Measurements from ENCODE around the gene HNF4A.
"Not testable (repeated sequence)": the region's sequence is repeated elsewhere in the genome, so short reads cannot be mapped to it uniquely, and the experiment has no call there.

Gene HNF4A

DNA sequence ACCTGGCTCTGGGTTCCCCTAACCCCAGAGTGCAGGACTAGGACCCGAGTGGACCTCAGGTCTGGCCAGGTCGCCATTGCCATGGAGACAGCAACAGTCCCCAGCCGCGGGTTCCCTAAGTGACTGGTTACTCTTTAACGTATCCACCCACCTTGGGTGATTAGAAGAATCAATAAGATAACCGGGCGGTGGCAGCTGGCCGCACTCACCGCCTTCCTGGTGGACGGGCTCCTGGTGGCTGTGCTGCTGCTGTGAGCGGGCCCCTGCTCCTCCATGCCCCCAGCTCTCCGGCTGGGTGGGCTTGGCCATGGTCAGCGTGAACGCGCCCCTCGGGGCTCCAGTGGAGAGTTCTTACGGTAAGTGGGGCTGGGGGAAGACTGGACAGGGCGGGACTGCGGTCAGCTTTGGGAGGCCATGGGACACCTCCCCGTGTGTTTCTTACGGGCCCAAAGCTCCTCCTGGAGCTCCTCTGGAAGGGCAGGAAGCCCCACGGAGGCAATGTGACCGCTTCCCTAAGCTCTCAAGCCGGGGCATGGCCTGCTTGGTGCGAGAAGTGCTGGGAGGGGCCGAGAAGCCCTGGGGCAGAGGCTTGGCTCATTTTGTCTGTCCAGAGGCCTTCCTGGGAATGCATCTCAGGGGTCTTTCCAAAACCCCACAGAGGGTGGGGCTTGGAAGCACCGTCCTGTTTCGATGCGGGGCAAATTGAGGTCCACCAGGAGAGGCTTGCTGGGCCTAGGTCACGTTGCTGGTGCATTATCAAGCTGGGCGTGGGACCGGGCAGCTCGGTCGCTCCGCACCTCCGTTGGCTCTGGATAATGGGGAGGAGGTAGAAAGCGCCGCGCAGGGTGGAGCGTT lies at the start of gene HNF4A:
HNF4A (plus strand) TSS at position 202 of the 855 bp plus-strand sequence; CDS start at position 308, 106 bp downstream.
- no peak for DNase-seq

DNA sequence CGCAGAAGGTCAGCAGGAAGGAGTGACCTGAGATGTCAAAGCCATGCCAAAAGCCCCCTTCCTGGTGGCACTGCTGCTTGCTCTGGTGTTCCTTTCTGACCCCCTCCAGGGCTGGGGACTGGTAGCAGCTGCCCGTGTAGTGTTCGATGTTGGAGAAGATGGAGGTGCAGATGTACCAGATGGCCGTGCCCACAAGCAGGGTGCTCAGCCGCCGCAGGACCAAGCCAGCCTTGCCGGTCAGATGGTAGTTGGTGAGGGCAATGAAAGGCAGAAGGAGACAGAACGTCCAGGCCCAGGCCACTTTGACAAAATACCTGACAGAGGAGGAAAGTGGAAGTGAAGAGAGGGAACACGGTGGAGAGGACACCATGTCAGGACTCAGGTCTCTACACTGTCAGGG lies 48.6 kb upstream of the HNF4A start:
- DNase-seq: no peak

DNA sequence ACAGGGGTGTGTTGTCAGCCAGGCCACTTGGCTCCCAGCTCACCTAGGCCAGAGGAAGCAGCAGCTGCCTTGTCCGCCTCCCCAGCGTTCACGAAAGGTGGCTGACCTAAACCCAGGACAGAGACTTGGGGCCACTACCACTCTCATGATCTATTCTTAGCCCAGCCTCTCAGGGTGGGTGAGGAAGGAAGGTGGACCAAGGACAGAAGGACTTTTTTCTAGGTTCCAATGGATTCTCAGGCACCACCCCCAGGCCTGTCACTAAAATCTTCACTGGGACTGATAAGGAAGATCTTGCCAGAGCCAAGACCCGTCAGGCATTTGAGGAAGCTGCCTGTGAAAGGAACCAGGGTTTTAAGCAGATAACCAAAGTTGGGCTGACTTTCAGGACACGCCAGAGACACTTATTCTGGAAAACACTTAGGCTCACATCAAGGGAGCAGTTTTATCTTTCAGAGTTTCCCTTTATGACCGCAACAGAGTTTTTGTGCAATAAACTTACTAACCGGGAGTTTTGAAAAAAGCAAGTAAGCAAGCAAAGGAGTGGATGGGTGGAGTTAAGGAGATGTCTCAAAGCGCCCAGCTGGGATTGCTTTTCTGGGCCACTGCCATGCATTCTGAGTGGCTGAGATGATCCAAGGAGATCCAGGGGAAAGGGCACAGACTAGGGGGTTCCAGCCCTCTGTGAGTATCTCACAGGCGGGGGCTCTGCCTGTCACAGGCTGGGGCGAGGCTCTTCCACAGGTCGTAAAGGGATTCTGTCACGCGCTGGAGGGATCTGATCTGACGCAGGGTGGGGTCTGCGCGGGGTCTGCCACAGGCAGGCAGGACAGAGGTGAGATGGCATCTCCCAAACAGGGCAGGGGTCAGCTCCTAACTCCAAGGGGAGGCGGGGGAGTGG lies 45.5 kb upstream of the HNF4A start:
- DNase-seq: no peak

DNA sequence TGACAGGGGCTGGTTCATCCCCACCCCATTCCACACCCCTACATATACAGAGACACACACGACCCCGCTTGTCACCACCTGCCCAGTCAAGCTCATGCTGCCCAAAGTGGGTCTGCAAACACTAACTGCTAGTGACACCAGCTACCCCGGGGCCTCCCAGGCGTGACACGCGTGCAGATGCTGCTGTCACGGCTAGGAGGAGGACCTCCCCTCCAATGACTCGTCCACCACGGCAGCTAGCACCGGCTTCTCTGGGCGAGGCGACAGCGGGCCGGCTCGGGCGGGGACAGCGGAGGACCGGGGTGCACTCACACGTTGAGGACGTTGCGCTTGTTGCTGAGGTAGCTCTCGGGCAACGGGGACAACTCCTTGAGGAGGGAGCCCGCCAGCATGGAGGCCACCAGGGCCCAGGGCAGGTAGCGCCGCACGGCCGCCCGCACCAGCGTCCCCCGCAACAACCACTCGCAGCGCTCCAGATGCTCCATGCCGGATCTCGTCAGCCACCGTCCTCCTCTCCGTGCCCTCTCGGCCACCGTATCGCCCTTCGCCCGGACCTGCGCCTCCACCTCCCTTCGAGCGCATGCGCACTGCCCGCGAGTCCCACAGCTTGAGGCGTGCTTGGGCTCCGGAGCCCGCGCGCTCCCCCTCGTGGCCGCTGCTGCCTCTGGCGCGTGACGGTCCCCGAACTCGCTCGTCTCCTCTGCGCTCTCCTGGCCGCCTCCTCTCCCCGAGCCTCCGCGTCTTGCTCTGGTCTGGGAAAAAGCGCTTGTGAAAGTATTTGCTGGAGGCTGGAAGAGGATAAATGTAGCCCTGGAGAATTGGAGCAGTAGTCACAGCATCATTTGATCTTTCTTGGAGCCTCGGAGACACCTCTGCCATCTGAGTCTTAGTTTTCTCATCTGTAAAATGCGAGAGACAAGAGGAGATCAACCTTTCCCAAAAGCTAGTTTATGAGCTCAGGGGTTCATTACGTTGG lies 44.5 kb upstream of the HNF4A start, which contains the start of gene FITM2:
FITM2 (minus strand) TSS at position 539 of the 976 bp plus-strand sequence; CDS start at position 485, 54 bp downstream.
- DNase-seq: peak; percentile 97 to 98 (median 98)

DNA sequence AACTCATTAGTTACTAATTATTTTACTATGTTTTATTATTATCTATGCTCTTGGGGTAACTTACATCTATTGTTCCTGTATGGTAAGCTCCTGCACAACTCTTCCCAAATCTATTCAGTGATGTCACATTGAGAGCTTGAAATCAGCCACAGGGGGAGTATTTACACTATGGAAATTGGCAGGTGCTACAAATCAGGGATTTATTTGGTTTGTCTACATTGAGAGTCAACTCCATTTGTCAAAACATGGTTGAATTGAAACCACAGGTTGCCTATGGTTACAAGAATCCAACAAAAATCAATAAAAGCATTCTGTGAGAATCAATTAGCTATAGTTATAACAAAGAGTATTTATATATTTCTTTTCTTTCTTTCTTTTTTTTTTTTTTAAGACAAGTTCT lies 40.6 kb upstream of the HNF4A start:
- DNase-seq: no peak

DNA sequence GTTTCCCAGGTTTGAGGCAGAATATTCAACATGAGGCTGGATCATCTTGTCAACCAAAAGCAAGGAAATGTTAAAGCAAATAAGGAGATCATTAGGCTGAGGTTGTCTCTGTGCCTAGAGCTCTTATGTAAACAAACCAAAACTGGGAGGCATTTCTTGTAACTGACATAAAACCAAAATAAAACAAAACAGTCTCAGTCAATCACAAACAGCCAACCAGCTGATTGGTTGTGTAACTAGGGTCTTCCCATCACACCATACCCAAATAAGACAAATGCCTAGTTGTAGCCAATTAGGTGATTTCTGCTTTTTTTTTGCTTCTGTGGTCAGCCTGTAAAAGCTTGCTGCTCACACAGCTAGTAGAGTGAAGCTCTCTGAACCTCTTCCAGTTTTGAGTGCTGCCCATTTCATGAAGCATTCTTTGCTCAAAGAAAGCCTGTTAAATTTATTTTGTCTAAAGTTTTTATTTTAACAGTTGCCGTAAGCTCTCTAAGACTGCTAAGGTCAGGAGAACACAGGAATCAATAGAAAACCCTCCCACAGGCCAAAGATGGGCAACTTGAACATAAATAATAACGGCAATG lies 35.6 kb upstream of the HNF4A start:
- DNase-seq: no peak

DNA sequence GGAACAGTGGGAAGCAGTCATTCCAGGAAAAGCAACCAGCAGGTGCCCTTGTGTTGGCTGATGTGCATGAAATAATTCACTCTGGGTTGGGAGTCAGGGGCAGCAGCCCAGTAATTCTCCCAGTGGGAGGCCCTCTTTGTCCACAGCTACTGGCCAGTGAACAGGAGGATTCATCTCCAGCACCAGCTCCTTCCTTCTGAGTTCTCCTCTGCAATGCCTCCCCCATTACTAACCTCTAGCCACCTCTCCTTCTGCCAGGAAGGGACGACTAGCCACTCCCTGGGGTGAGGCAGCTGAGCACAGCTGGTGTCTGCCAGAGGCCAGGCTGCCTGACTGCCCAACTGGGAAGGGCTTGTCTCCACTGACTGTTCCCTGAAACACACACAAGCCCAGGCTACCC lies 31.2 kb upstream of the HNF4A start:
- no peak for DNase-seq

DNA sequence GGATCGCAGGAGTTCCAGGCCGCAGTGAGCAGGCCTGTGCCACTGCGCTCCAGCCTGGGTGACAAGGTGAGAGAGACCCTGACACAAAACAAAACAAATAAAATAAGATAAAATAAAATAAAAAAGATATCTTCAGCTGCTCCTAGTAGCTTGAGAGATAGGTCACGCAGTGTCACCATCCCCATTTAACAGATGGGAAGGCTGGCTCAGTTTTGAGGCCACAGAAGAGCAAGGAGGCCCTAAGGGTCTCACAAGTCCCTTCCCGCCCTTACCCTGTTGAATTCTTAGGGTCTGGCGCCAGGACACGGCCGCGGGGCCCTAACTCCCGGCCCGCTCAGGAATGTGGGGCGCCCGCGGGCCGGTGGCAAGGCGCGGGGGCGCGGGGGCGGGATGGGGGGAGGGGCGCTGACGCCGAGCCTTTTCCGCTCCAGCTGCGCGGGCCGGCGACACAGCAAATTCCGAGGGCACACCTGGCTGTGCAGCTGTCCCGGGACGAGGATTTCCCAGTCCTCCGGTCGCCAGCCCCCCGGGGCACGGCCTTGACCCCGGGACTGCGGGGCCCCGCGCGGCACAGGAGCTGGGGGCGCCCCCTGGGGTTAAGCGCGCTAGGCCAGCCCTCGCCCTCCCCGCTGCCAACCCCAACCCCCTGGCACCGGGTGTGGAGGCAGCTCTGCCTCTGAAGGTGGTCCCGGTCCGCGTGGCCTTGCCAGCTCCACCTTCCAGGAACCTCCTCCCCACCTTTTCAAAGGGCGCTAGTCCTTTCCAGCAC lies 28.9 kb upstream of the HNF4A start:
- DNase-seq: no peak

DNA sequence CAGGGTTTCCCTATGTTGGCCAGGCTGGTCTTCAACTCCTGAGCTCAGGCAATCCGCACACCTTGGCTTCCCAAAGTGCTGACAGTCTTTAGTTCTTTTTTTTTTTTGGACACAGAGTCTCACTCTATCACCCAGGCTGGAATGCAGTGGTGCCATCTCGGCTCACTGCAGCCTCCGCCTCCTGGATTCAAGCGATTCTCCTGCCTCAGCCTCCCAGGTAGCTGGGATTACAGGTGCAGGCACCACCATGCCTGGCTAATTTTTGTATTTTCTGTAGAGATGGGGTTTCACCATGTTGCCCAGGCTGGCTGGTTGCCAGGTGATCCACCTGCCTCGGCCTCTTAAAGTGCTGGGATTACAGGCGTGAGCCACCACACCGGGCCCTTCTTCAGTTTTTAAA lies 27.8 kb upstream of the HNF4A start:
- not testable (repeated sequence) for DNase-seq

DNA sequence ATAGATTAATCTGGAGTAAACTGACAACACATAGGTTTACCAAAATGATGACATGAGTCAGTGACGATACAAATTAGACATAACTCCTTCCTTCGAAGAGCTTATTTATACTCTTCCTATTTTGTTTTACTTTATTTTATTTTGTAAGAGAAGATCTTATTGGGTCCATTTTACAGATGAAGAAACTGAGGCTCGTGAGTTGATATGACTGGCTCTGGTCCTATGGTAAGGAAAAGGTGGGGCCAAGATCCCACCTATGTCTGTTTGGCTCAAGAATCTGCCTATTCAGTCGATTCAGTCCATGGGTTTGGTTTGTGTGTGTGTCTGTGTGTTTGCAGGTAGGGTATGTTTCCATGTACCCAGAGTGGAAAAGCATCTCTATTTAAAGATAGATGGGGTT lies 27.1 kb upstream of the HNF4A start:
- no peak for DNase-seq

DNA sequence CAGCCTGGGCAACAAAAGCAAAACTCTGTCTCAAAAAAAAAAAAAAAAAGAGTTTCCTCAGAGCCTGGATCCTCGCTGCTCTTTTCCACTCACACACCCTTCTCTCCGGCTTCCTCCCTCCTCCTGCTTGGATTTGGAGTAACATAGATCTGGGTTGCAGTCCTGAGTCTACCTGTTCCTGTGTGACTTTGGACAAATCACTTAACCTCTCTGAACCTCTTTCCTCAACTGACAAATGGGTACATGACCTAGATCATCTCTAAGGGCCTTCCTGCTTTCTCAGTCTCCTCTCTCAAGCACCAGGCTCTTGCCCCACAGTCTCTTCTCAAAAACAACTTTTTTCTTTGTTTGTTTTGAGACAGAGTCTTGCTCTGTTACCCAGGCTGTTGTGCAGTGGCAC lies 24.3 kb upstream of the HNF4A start:
- DNase-seq: no peak

DNA sequence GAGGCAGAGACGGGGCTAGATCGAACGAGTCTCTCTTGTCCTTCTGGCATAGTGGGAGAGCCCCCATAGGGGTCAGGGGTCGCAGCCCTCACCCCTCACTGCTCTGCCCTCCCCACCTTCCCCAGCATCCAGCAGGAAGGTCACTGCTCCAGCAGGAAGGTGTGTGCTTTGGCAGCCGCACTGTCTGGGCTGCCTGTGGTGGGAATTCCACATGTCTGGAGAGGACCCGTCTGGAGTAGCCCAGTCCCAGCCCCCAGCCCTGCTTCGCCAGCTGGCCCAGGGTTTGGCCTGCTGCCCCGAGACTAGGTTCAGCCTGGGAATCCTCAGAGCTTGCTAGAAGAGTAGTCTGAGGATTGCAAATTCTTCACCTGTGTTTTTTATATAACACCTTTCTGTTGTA lies 21.2 kb upstream of the HNF4A start:
- DNase-seq: no peak

DNA sequence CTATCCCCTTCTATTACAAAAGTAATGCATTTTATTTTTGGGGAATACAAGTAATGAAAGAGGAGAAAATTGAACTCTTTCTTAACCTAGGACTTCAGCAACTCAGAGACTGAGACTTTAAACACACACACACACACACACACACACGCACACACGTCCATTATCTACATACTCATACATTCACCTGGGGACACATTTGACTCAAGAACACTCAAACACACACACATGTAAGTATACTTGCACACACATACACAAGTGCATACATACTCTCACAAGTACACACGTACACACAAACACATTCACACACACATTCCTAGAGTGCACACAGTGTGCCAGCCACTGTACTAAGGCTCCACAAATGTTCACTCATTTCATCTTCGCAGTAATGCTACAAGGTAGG lies 20.8 kb upstream of the HNF4A start:
- no peak for DNase-seq

DNA sequence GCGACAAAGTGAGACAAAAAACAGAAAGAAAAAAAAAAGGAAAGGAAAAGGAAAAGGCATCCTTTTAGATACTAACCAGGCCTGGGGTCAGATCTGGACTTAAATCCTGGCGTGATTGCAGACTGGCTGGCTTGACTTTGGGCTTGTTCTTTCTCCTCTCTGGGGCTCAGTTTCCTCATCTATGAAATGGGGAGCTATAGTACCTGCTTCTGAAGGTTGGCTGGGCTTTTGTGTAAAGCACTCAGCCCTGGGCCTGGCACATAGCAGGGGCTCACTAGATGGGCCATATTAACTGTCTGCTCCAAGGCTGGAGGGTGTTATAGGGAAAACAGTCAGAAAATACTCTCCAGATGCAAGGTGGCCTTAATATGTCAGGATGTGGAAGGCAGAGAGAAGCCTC lies 19.8 kb upstream of the HNF4A start:
- DNase-seq: no peak

DNA sequence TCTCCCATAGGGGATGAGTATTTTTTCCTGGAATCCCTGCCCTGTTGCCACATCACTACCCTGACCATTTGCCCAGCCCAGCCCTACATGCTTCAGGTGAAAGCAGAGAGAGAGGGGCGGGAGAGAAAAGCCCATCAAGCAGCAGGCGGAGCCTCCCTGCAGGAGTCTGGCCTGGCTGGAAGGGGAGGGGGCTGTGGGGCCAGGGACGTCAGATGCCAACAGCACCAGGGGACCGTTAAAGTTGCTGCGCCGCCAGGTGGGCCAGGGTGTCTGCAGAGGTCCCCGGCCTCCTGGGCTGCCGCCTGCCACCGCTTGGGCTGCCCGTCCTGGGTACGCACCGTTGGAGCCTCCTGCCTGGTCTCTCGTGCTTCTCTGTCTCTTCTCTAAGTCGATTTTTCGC lies 19.4 kb upstream of the HNF4A start:
- no peak for DNase-seq

DNA sequence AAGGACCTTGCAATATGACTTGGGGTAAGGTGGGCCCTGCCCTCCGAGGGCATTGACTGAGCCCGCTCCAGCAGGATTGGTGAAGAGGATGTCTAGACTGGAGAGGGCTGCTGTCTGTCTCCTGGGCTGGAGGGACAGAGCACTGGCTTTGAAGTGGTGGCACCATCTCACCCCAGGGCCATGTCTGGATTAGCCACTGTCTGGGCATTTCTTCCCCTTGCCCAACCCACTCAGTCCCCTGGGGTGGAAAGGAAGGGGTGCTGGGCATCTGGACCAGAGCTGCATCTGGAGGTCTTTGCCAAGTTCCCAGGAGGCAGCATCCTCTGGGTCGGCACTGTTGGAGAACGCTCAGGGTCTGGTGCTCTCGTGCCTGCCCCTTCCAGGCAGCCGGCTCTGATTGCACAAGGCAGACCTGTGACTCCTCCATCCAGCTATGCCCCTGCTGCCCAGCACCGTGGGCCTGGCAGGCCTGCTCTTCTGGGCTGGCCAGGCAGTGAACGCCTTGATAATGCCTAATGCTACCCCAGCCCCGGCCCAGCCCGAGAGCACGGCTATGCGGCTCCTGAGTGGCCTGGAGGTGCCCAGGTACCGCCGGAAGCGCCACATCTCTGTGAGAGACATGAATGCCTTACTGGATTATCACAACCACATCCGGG lies 18.6 kb upstream of the HNF4A start, which contains the start of gene R3HDML:
R3HDML (plus strand) TSS at position 319 of the 656 bp plus-strand sequence; CDS start at position 434, 115 bp downstream.
- no peak for DNase-seq

DNA sequence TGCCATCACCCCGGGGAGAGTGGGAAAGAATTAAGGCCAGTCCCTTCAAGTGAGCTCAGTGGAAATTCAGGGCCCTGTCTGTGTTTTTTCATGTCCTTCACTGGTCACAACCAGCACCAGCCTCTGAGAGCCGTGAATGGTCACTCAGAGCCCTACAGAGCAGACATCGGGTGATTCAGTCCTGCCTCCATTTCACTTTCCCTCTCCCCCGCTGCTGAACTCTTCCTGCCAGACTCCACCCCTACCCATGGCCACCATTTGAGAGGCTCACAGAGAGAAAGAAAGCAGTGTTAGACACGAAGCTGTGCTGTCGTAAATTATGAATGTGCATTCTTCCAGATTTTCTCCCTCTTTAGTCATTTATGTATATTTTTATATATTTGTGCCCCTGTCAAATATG lies 13.3 kb upstream of the HNF4A start:
- no peak for DNase-seq

DNA sequence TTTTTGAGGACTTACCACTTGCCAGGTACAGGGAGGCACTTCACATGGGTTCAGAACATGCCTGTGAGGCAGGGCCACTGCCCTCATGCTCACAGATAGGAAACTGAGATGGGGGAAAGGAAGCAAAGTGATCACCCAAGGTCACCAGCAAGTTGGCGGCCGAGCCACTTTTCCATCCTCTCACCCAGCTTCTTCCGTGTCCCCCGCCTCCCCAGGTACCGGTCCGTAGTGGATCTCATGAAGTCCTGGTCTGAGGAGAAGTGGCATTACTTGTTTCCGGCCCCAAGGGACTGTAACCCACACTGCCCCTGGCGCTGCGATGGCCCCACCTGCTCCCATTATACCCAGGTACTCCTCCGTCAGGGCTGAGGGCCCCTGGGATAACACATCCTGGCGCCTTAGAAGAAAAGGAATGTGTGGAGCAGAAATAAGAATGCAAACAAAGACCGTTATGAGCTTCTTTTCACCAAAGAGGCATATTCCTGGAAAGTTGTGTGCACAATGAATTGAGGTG lies 12.3 kb upstream of the HNF4A start:
- no peak for DNase-seq

DNA sequence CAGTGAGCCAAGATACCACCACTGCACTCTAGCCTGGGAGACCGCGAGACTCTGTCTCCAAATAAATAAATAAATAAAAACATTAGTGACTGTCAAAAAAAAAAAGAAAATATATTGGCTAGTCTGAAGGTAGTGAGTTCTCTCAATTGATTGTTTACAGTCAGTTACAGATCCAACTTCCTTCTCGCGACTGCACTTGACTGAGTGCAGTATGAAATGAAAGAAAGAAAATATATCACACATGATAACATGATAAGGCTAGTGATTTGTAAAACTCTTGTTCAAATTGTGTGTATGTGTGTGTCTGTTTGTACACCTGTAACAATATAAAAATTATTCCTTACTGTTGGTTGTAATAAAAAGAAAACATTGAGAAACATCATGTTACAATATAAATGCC lies 10.8 kb upstream of the HNF4A start:
- DNase-seq: no peak

DNA sequence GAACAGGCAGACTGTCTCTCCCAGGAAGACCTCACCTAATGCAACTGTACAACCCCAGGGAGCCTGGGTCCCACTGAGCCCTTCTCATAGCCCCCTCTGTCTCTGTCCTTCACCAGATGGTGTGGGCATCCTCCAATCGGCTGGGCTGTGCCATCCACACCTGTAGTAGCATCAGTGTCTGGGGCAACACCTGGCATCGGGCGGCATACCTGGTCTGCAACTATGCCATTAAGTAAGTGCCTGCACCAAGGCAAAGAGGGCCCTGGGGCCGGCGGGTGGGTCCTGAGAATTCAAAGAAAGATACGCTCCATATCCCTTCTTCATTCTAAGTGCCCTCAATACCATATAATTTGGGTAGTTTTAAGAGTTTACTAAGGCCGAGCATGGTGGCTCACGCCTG lies 10.4 kb upstream of the HNF4A start:
- no peak for DNase-seq

All from activated CD4-positive, CD25-positive, alpha-beta regulatory T cell (primary cell).